GM12875 (cell line): ENCODE results near the gene P2RY2.

Experiments used
- H3K4me3 ChIP-seq: one replicate; pipeline ENCODE4 v1.5.1; 2011; ENCODE audit warnings: low read depth, low read length, control low read depth
- CTCF ChIP-seq: IDR thresholded peaks from 2 replicates; pipeline ENCODE4 v1.5.1; 2011; ENCODE audit warnings: low read depth, mild to moderate bottlenecking, control low read depth, inconsistent platforms, low read length, moderate library complexity, borderline replicate concordance; ENCODE audit not compliant: insufficient read depth

The P2RY2 gene

GRCh38 chr11:73274722-73275380 is 56.8 kb downstream of the P2RY2 start:
- no peak overlapping the region for H3K4me3 ChIP-seq
- TF ChIP-seq CTCF = no peak

- no peak for TF ChIP-seq CTCF
- H3K4me3 ChIP-seq = no peak overlapping the region
Observed at GRCh38 chr11:73275381-73275750, 57.3 kb downstream of the P2RY2 start.

- TF ChIP-seq CTCF = no peak
- no peak overlapping the region for H3K4me3 ChIP-seq
Observed at GRCh38 chr11:73277467-73277866, 59.4 kb downstream of the P2RY2 start.

GRCh38 chr11:73280626-73281025 is 62.5 kb downstream of the P2RY2 start:
- TF ChIP-seq CTCF = no peak
- H3K4me3 ChIP-seq = no peak overlapping the region

- no peak for TF ChIP-seq CTCF
- no peak overlapping the region for H3K4me3 ChIP-seq
Observed at GRCh38 chr11:73281201-73281741, 63.2 kb downstream of the P2RY2 start.

GRCh38 chr11:73281796-73282660 is 63.9 kb downstream of the P2RY2 start:
- no peak overlapping the region for H3K4me3 ChIP-seq
- TF ChIP-seq CTCF = no peak

GRCh38 chr11:73283276-73284000 is 65.4 kb downstream of the P2RY2 start:
- H3K4me3 ChIP-seq = no peak overlapping the region
- no peak for TF ChIP-seq CTCF
